Measurements from ENCODE around the gene LZTFL1.

LZTFL1 gene

DNA sequence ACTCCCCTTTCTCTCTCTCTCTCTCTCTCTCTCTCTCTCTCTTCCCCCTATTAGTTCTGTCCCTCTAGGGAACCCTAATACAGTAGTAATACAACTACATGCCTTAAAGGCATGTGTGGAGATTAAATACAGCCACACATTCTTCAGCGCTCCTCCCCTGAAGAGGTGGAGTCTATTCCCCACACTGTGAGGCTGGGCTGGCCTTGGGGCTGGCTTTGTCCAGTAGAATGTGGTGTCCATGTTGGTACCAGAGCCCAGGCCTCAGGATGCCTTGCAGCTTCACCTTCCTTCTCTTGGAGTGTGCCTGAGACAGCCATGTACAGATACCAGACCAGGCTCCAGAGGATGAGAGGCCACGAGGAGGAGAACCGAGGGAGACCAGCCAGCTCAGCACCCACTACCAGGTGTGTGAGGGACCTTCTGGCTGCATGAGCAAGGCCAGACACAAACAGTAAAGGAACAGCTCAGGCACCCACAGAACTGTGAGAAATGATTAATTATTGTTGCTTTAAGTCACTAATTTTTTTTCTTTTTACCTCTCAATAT lies 56.2 kb downstream of the LZTFL1 start:
- Histone ChIP-seq H3K36me3 (ENCODE audit: insufficient read depth, low read length) (no peaks in the 10 kb centered on the region), H3K27ac (ENCODE audit: low read depth, low read length) (no peak overlapping the region), H3K4me3 (ENCODE audit: low read depth, low read length) (no peak overlapping the region), H3K4me1 (ENCODE audit: control insufficient read depth, insufficient read depth, low read length, unreplicated experiment) (no peaks in the 10 kb centered on the region), H3K27me3 (ENCODE audit: insufficient read depth, low read length) (peaks cover 83% of the 10 kb centered on the region), H3K79me2 (ENCODE audit: control insufficient read depth, insufficient read depth, low read length, unreplicated experiment) (no peaks in the 10 kb centered on the region), H2AFZ (ENCODE audit: low read length, unreplicated experiment) (no peak overlapping the region)

GRCh38 chr3:45783667-45784066 lies 58.3 kb downstream of the LZTFL1 start:
- peaks cover 83% of the 10 kb centered on the region for H3K27me3 ChIP-seq (ENCODE audit: insufficient read depth, low read length)
- H3K27ac ChIP-seq (ENCODE audit: low read depth, low read length) = no peak overlapping the region
- no peak overlapping the region for H3K4me3 ChIP-seq (ENCODE audit: low read depth, low read length)
- no peaks in the 10 kb centered on the region for H3K4me1 ChIP-seq (ENCODE audit: control insufficient read depth, insufficient read depth, low read length, unreplicated experiment)
- H2AFZ ChIP-seq (ENCODE audit: low read length, unreplicated experiment) = no peak overlapping the region
- no peaks in the 10 kb centered on the region for H3K36me3 ChIP-seq (ENCODE audit: insufficient read depth, low read length)
- no peaks in the 10 kb centered on the region for H3K79me2 ChIP-seq (ENCODE audit: control insufficient read depth, insufficient read depth, low read length, unreplicated experiment)

- Histone ChIP-seq H3K36me3 (ENCODE audit: insufficient read depth, low read length) (no peaks in the 10 kb centered on the region), H2AFZ (ENCODE audit: low read length, unreplicated experiment) (no peak overlapping the region), H3K79me2 (ENCODE audit: control insufficient read depth, insufficient read depth, low read length, unreplicated experiment) (no peaks in the 10 kb centered on the region), H3K4me3 (ENCODE audit: low read depth, low read length) (no peak overlapping the region), H3K27ac (ENCODE audit: low read depth, low read length) (no peak overlapping the region), H3K4me1 (ENCODE audit: control insufficient read depth, insufficient read depth, low read length, unreplicated experiment) (no peaks in the 10 kb centered on the region), H3K27me3 (ENCODE audit: insufficient read depth, low read length) (peaks cover 78% of the 10 kb centered on the region)
Observed at GRCh38 chr3:45782381-45782780, 59.5 kb downstream of the LZTFL1 start.

GRCh38 chr3:45781841-45782240 lies 60.1 kb downstream of the LZTFL1 start:
- Histone ChIP-seq H3K79me2 (ENCODE audit: control insufficient read depth, insufficient read depth, low read length, unreplicated experiment) (no peaks in the 10 kb centered on the region), H3K36me3 (ENCODE audit: insufficient read depth, low read length) (no peaks in the 10 kb centered on the region), H3K4me1 (ENCODE audit: control insufficient read depth, insufficient read depth, low read length, unreplicated experiment) (no peaks in the 10 kb centered on the region), H3K27ac (ENCODE audit: low read depth, low read length) (no peak overlapping the region), H3K27me3 (ENCODE audit: insufficient read depth, low read length) (peaks cover 75% of the 10 kb centered on the region), H2AFZ (ENCODE audit: low read length, unreplicated experiment) (no peak overlapping the region), H3K4me3 (ENCODE audit: low read depth, low read length) (no peak overlapping the region)

- Histone ChIP-seq H2AFZ (ENCODE audit: low read length, unreplicated experiment) (no peak overlapping the region), H3K36me3 (ENCODE audit: insufficient read depth, low read length) (no peaks in the 10 kb centered on the region), H3K4me3 (ENCODE audit: low read depth, low read length) (no peak overlapping the region), H3K4me1 (ENCODE audit: control insufficient read depth, insufficient read depth, low read length, unreplicated experiment) (no peaks in the 10 kb centered on the region), H3K79me2 (ENCODE audit: control insufficient read depth, insufficient read depth, low read length, unreplicated experiment) (no peaks in the 10 kb centered on the region), H3K27ac (ENCODE audit: low read depth, low read length) (no peak overlapping the region), H3K27me3 (ENCODE audit: insufficient read depth, low read length) (peaks cover 76% of the 10 kb centered on the region)
Observed at GRCh38 chr3:45781271-45781670, 60.6 kb downstream of the LZTFL1 start.

GRCh38 chr3:45779746-45780735 lies 61.9 kb downstream of the LZTFL1 start:
- no peaks in the 10 kb centered on the region for H3K79me2 ChIP-seq (ENCODE audit: control insufficient read depth, insufficient read depth, low read length, unreplicated experiment)
- H3K36me3 ChIP-seq (ENCODE audit: insufficient read depth, low read length) = no peaks in the 10 kb centered on the region
- H3K4me3 ChIP-seq (ENCODE audit: low read depth, low read length) = no peak overlapping the region
- no peak overlapping the region for H2AFZ ChIP-seq (ENCODE audit: low read length, unreplicated experiment)
- H3K27me3 ChIP-seq (ENCODE audit: insufficient read depth, low read length) = peaks cover 87% of the 10 kb centered on the region
- no peaks in the 10 kb centered on the region for H3K4me1 ChIP-seq (ENCODE audit: control insufficient read depth, insufficient read depth, low read length, unreplicated experiment)
- H3K27ac ChIP-seq (ENCODE audit: low read depth, low read length) = no peak overlapping the region

DNA sequence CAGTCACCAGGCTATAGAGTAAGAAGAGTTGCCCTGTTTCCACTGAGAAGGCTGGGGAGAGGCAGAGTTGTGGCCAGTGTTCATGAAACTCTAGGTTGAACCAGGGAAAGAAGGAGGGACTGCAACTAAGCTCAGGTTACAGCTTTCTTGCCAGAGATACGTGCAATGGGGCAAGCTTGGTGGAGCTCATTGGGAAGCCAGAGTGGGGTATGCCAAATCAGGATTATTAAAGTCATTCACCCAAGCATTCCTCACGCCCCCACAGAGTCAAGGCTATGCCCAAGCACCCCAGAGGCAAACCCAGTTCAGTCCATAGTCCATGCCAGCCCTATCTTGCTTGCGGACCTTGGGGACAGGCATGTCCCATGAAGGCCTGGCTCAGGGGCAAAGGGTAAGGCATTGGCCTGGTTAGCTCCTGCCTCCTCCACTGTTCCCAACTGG lies 63.1 kb downstream of the LZTFL1 start:
- Histone ChIP-seq H3K27ac (ENCODE audit: low read depth, low read length) (no peak overlapping the region), H3K27me3 (ENCODE audit: insufficient read depth, low read length) (peaks cover 87% of the 10 kb centered on the region), H3K79me2 (ENCODE audit: control insufficient read depth, insufficient read depth, low read length, unreplicated experiment) (no peaks in the 10 kb centered on the region), H3K4me1 (ENCODE audit: control insufficient read depth, insufficient read depth, low read length, unreplicated experiment) (no peaks in the 10 kb centered on the region), H2AFZ (ENCODE audit: low read length, unreplicated experiment) (no peak overlapping the region), H3K4me3 (ENCODE audit: low read depth, low read length) (no peak overlapping the region), H3K36me3 (ENCODE audit: insufficient read depth, low read length) (no peaks in the 10 kb centered on the region)

DNA sequence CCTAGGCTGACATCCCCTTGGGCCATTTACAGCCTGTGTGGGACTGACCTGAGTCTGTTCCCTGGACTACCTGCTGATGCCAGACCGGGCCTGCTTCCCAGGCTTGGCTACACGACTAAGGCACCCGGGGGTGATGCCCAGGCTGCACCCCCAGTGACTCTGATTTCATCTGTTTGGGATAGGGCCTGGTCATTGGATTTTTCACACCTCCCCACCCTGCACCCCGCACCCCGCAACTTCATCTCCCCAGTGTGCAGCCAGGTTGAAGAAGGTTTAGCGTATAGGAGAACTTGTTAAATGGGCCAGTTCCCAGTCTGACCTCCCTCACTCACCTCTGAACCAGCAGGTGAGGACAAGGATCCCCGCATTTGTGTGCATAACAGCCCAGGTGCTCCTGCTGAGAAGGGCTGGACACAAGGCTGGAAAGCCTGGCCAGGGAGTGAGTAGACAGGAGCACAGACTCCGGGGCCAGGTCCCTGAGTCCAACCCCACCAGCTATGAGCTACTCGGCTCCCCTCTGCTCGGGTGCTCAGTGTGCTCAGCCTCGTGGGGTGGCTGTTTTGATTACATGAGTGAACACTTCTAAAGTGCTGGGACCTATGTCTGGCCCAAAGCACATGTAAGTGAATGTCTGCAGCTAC lies 64.1 kb downstream of the LZTFL1 start:
- Histone ChIP-seq H3K27ac (ENCODE audit: low read depth, low read length) (no peak overlapping the region), H3K4me1 (ENCODE audit: control insufficient read depth, insufficient read depth, low read length, unreplicated experiment) (no peaks in the 10 kb centered on the region), H2AFZ (ENCODE audit: low read length, unreplicated experiment) (no peak overlapping the region), H3K27me3 (ENCODE audit: insufficient read depth, low read length) (peaks cover 86% of the 10 kb centered on the region), H3K79me2 (ENCODE audit: control insufficient read depth, insufficient read depth, low read length, unreplicated experiment) (no peaks in the 10 kb centered on the region), H3K36me3 (ENCODE audit: insufficient read depth, low read length) (no peaks in the 10 kb centered on the region), H3K4me3 (ENCODE audit: low read depth, low read length) (no peak overlapping the region)

DNA sequence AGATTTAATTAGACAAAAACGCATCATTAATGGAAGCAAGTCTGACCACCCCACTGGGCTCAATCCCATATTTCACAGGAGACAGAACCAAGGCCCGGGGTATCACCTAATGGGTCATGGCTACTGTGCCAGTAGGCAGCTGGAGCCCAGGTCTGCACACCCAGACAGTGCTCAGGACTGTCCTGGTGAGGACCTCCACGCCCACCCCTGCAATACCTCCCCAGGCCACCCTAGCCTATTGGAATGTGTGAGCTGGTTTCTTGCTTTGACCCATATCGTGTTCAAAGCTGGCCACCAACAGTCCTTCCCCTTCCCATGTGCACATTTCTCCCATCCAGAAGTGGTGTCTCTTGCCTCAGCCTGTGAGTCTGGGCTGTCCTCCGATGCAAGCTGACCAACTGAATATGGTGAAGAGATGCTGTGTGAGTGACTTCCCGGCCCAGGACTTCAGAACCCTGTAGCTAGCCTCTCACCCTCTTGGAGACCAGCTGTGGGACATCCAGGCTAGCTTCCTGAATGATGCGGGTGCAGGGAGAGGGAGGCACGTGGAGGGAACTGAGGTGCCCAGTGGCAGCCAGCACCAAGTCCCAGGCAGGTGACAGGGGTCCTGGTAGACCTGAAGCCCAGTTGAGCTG lies 64.7 kb downstream of the LZTFL1 start:
- H3K4me3 ChIP-seq (ENCODE audit: low read depth, low read length) = no peak overlapping the region
- H3K79me2 ChIP-seq (ENCODE audit: control insufficient read depth, insufficient read depth, low read length, unreplicated experiment) = no peaks in the 10 kb centered on the region
- H3K27ac ChIP-seq (ENCODE audit: low read depth, low read length) = no peak overlapping the region
- H3K36me3 ChIP-seq (ENCODE audit: insufficient read depth, low read length) = no peaks in the 10 kb centered on the region
- H2AFZ ChIP-seq (ENCODE audit: low read length, unreplicated experiment) = no peak overlapping the region
- H3K27me3 ChIP-seq (ENCODE audit: insufficient read depth, low read length) = peaks cover 86% of the 10 kb centered on the region
- H3K4me1 ChIP-seq (ENCODE audit: control insufficient read depth, insufficient read depth, low read length, unreplicated experiment) = no peaks in the 10 kb centered on the region

DNA sequence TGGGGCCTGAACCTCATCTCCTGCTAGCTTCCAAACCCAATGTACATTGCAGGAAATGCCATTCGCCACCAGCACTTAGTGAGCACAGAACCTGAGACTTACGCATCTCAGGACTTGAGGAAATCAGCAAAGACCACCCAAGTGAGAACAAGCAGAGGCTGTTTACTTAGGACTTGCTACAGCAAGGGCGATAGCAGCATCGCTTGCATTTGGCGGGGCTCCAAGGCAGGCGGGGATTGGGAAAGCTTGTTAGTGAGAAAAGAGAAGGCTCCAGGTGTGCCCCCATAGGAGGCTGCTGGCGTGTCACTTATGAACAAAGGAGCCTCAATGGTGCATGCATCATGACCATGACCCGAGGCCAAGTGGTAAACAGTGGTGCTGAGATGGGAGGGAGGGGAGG lies 65.3 kb downstream of the LZTFL1 start:
- Histone ChIP-seq H2AFZ (ENCODE audit: low read length, unreplicated experiment) (no peak overlapping the region), H3K27me3 (ENCODE audit: insufficient read depth, low read length) (peaks cover 86% of the 10 kb centered on the region), H3K4me3 (ENCODE audit: low read depth, low read length) (no peak overlapping the region), H3K36me3 (ENCODE audit: insufficient read depth, low read length) (no peaks in the 10 kb centered on the region), H3K4me1 (ENCODE audit: control insufficient read depth, insufficient read depth, low read length, unreplicated experiment) (no peaks in the 10 kb centered on the region), H3K27ac (ENCODE audit: low read depth, low read length) (no peak overlapping the region), H3K79me2 (ENCODE audit: control insufficient read depth, insufficient read depth, low read length, unreplicated experiment) (no peaks in the 10 kb centered on the region)

Measured in ACC112 (cell line).